GM12878 (cell line): ENCODE measurements around the gene IGIP. TPM values are rescaled to one million over a fixed set of nuclear protein-coding genes. Genes with fewer than 3 reads are reported as not detected.

Experiments
- ATAC-seq: fragments of 200-7000 bp; cut with Tn5 transposase; 3 replicates; pipeline ENCODE4 v1.9.1; 2020; ENCODE audit warnings: mild to moderate bottlenecking, moderate library complexity
- BruUV-seq: library from RNA; stranded (reverse); fragments of 400-500 nt; replicated peaks from 2 replicates; lab custom pipeline; 2021; lab: Mats Ljungman, UMichigan
- CTCF ChIA-PET: fragments of 300-600 bp; sonication (Branson Sonifier 250); formaldehyde crosslinking; extraction: SDS; loops from one replicate; lab custom pipeline; 2021; ENCODE audit warnings: inconsistent platforms; lab: Yijun Ruan, JAX
- POLR2A ChIA-PET: fragments of 350-600 bp; formaldehyde crosslinking; extraction: SDS; loops from one replicate; lab custom pipeline; 2021; ENCODE audit warnings: inconsistent platforms; lab: Charles Lee
- RAD21 ChIA-PET: fragments of 300-600 bp; sonication (Branson Sonifier 250); formaldehyde crosslinking; loops from one replicate; lab custom pipeline; 2023; ENCODE audit warnings: antibody characterized with exemption; ENCODE audit not compliant: unreplicated experiment; lab: Charles Lee
- SMC1A ChIA-PET: fragments of 300-600 bp; sonication (Branson Sonifier 250); formaldehyde crosslinking; loops from one replicate; lab custom pipeline; 2023; ENCODE audit not compliant: unreplicated experiment, uncharacterized antibody; lab: Charles Lee
- DNase-seq: peaks from one replicate; pipeline ENCODE4 v3.0.0-alpha.2; 2011; ENCODE audit warnings: low read depth, low spot score
- FAIRE-seq: peaks from 3 replicates; lab custom pipeline; 2011; peaks lifted over from hg19 to GRCh38; lab: Jason Lieb, UNC
- H2AFZ ChIP-seq: 2 replicates; pipeline ENCODE4 v1.6.0; 2011; ENCODE audit warnings: low read depth, low read length, control low read depth; ENCODE audit not compliant: control insufficient read depth
- H3K27ac ChIP-seq: 2 replicates; pipeline ENCODE4 v1.5.1; 2011; ENCODE audit warnings: control low read depth; ENCODE audit not compliant: control insufficient read depth, insufficient read depth
- H3K27me3 ChIP-seq, 2 experiments: replicated peaks in 1 of 2; 2 replicates each; pipeline versions ENCODE4 v1.6.0 to v1.6.1; 2011; ENCODE audit warnings: low read length in 1 of 2; ENCODE audit not compliant: control insufficient read depth in 2 of 2, insufficient read depth in 2 of 2
- H3K36me3 ChIP-seq, 2 experiments: 2 replicates each; pipeline ENCODE4 v1.5.1; 2011; ENCODE audit warnings: low read length in 1 of 2; ENCODE audit not compliant: control insufficient read depth in 2 of 2, insufficient read depth in 2 of 2
- H3K4me1 ChIP-seq: 2 replicates; pipeline ENCODE4 v1.6.1; 2011; ENCODE audit warnings: mild to moderate bottlenecking, low read length, moderate library complexity, mixed read lengths; ENCODE audit not compliant: control insufficient read depth, insufficient read depth
- H3K4me2 ChIP-seq: 2 replicates; pipeline ENCODE4 v1.6.0; 2011; ENCODE audit warnings: control low read depth; ENCODE audit not compliant: control insufficient read depth, insufficient read depth
- H3K4me3 ChIP-seq: fragments of 200-600 bp; sonication (generic); 2 replicates; pipeline ENCODE4 v1.5.1; 2016
- H3K79me2 ChIP-seq: 2 replicates; pipeline ENCODE4 v1.6.0; 2011; ENCODE audit warnings: low read length; ENCODE audit not compliant: control insufficient read depth, insufficient read depth
- H3K9ac ChIP-seq: 2 replicates; pipeline ENCODE4 v1.8.0; 2011; ENCODE audit warnings: low read length, control low read depth, mixed read lengths; ENCODE audit not compliant: control insufficient read depth, insufficient read depth
- H3K9me3 ChIP-seq: replicated peaks from 3 replicates; pipeline ENCODE4 v1.5.1; 2011; ENCODE audit warnings: mild to moderate bottlenecking, low read length; ENCODE audit not compliant: control insufficient read depth, insufficient read depth
- H4K20me1 ChIP-seq: 2 replicates; pipeline ENCODE4 v1.6.0; 2011; ENCODE audit not compliant: control insufficient read depth, insufficient read depth
- BHLHE40 ChIP-seq, 2 experiments: fragments of 450-650 bp in 1 of 2; IDR thresholded peaks; 2 replicates each; pipeline ENCODE4 v1.6.1; 2011 to 2017; ENCODE audit warnings: low read depth in 2 of 2, borderline replicate concordance in 1 of 2, improper control_type of control experiment in 1 of 2, low read length in 1 of 2, mild to moderate bottlenecking in 1 of 2
- CHD2 ChIP-seq: IDR thresholded peaks from 2 replicates; pipeline ENCODE4 v1.6.1; 2011; ENCODE audit warnings: low read depth, low read length, improper control_type of control experiment, borderline replicate concordance
- E2F4 ChIP-seq: IDR thresholded peaks from 2 replicates; pipeline ENCODE4 v1.6.1; 2012; ENCODE audit warnings: low read depth, low read length, improper control_type of control experiment
- EP300 ChIP-seq, 2 experiments: fragments of 150-350 bp in 1 of 2; IDR thresholded peaks; 2 replicates each; pipeline ENCODE4 v1.6.1; 2011 to 2012; ENCODE audit warnings: low read depth in 2 of 2, low read length in 2 of 2, borderline replicate concordance in 1 of 2, improper control_type of control experiment in 1 of 2, inconsistent platforms in 1 of 2; ENCODE audit not compliant: control insufficient read depth in 1 of 2
- GATAD2B ChIP-seq: fragments of 450-650 bp; conservative IDR thresholded peaks from 2 replicates; pipeline ENCODE4 v1.6.1; 2017; ENCODE audit warnings: low read depth, mild to moderate bottlenecking, moderate library complexity
- PAX5 ChIP-seq: IDR thresholded peaks from 2 replicates; pipeline ENCODE4 v1.6.1; 2011; ENCODE audit warnings: low read depth, low read length, borderline replicate concordance
- POLR2AphosphoS2 ChIP-seq: IDR thresholded peaks from 2 replicates; pipeline ENCODE4 v1.6.1; 2011; ENCODE audit warnings: low read depth, mild to moderate bottlenecking, low read length, improper control_type of control experiment, moderate library complexity
- SMARCA5 ChIP-seq: fragments of 450-650 bp; IDR thresholded peaks from 2 replicates; pipeline ENCODE4 v1.6.1; 2017; ENCODE audit warnings: mild to moderate bottlenecking
- SP1 ChIP-seq: IDR thresholded peaks from one replicate; pipeline ENCODE4 v1.6.1; 2011; ENCODE audit warnings: low read depth, low read length
- SREBF1 ChIP-seq: IDR thresholded peaks from 2 replicates; pipeline ENCODE4 v1.6.1; 2012; ENCODE audit warnings: mild to moderate bottlenecking, low read length
- STAT1 ChIP-seq: fragments of 450-650 bp; conservative IDR thresholded peaks from 2 replicates; pipeline ENCODE4 v1.6.1; 2014; ENCODE audit warnings: antibody characterized with exemption, mild to moderate bottlenecking
- SUPT20H ChIP-seq: IDR thresholded peaks from 2 replicates; pipeline ENCODE4 v1.6.1; 2011; ENCODE audit warnings: low read depth, mild to moderate bottlenecking, low read length, moderate library complexity, borderline replicate concordance; ENCODE audit not compliant: control insufficient read depth
- TBL1XR1 ChIP-seq: IDR thresholded peaks from 2 replicates; pipeline ENCODE4 v1.6.1; 2012; ENCODE audit warnings: low read depth, low read length, improper control_type of control experiment
- YBX1 ChIP-seq: fragments of 450-650 bp; IDR thresholded peaks from 2 replicates; pipeline ENCODE4 v1.6.1; 2016; ENCODE audit warnings: antibody characterized with exemption
- ZBED1 ChIP-seq: IDR thresholded peaks from 2 replicates; pipeline ENCODE4 v1.6.1; 2016; ENCODE audit warnings: borderline replicate concordance
- WGBS: methylation state at CpG from one replicate; pipeline ENCODE4 v1.1.6; 2016; ENCODE audit warnings: low lambda C conversion rate; ENCODE audit not compliant: insufficient replicate concordance, insufficient coverage; ENCODE audit errors: missing lambda C conversion rate; 5-methylcytosine and 5-hydroxymethylcytosine counted together
- in situ Hi-C: fragments of 300-500 bp; cut with MboI; formaldehyde crosslinking; loops from 9 replicates; pipeline ENCODE4 v1.14.3; 2018; ENCODE audit warnings: mixed read lengths
- intact Hi-C: fragments of 100-400 bp; cut with micrococcal nuclease; formaldehyde crosslinking; loops from one replicate; pipeline ENCODE4 v1.14.2; 2022; ENCODE audit not compliant: unreplicated experiment
- polyA plus RNA-seq, 11 experiments: library from polyadenylated mRNA; depleted of rRNA in 4 of 11; unstranded in 6 of 11; stranded (reverse) in 5 of 11; fragments of >200 nt; fragmentation: Nextera tagmentation in 4 of 11; fragmentation: Illumina TruSeq in 1 of 11; extraction: Ambion mirVana in 4 of 11; extraction: Trizol in 1 of 11; gene quantifications; 1 replicate in 1 of 11; 2 replicates in 10 of 11; pipeline versions ENCODE4 v1.2.1 to v1.2.3, GENCODE V29; 2011 to 2016; ENCODE audit warnings: inconsistent platforms in 2 of 11, missing spikeins in 2 of 11, low read depth in 1 of 11
- total RNA-seq, 4 experiments: library from RNA; depleted of rRNA in 3 of 4; stranded (reverse); fragments of >200 nt in 3 of 4; fragmentation: Illumina TruSeq in 1 of 4; extraction: Trizol in 1 of 4; gene quantifications; 2 replicates each; pipeline versions ENCODE4 v1.2.1 to v1.2.3, GENCODE V29; 2013 to 2021
- TF ChIP-seq, protein P1 (sequence below): IDR thresholded peaks from 2 replicates; pipeline ENCODE4 v1.6.1; 2012; ENCODE audit warnings: mild to moderate bottlenecking, low read depth, low read length

IGIP gene
- total and polyA plus RNA-seq, 10 of the 15 experiments (the other 5 are each of a cell fraction or from before 2014, with no cell fraction given), result 0.58 to 3.3 (median 1.9) TPM

DNA sequence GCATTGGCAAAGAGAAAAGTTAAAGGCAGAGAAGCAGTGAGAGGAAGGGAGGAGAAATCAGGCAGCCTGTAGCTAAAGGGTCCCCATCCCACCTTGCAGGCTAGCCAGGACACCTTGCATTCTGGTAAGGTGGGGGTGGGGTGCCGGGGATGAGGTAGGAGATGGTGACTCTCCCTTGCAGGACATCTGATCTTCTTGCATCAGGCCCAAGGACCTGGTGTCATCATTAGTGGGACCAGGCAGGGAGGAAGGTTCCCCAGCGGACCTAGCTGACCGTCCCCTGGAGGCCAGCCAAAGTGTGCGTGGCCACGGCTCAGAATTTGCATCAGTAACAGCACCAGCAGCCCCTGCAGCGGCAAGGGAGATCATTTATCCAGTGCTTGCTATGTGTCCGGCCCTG is 27.5 kb downstream of the IGIP start (continued):
- TF ChIP-seq, protein P1, sequence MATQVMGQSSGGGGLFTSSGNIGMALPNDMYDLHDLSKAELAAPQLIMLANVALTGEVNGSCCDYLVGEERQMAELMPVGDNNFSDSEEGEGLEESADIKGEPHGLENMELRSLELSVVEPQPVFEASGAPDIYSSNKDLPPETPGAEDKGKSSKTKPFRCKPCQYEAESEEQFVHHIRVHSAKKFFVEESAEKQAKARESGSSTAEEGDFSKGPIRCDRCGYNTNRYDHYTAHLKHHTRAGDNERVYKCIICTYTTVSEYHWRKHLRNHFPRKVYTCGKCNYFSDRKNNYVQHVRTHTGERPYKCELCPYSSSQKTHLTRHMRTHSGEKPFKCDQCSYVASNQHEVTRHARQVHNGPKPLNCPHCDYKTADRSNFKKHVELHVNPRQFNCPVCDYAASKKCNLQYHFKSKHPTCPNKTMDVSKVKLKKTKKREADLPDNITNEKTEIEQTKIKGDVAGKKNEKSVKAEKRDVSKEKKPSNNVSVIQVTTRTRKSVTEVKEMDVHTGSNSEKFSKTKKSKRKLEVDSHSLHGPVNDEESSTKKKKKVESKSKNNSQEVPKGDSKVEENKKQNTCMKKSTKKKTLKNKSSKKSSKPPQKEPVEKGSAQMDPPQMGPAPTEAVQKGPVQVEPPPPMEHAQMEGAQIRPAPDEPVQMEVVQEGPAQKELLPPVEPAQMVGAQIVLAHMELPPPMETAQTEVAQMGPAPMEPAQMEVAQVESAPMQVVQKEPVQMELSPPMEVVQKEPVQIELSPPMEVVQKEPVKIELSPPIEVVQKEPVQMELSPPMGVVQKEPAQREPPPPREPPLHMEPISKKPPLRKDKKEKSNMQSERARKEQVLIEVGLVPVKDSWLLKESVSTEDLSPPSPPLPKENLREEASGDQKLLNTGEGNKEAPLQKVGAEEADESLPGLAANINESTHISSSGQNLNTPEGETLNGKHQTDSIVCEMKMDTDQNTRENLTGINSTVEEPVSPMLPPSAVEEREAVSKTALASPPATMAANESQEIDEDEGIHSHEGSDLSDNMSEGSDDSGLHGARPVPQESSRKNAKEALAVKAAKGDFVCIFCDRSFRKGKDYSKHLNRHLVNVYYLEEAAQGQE, result no peak
- no peak for TF ChIP-seq SP1

DNA sequence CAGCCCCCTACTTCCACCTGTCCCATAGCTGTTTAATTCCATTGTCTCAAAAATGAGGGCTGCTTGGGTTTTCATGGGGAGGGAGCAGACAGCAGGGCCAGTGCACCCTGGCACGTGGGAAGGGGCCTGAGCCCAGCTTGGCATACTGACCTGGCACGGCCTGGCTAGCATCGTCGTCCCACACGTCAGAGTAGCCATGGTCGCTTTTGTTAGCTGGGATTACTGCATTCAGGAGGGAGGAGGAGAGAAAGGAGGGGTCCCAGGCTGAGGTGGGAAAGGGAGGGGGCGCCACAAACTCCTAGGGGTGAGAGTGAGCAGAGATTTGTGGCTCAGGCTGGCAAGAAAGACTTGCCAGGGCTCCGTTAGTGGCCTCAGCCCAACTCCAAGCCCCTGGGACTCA is 28.2 kb downstream of the IGIP start:
- Histone ChIP-seq H3K27me3 (no peaks in the 10 kb centered on the region), H4K20me1 (no peaks in the 10 kb centered on the region), H3K9ac (no peak overlapping the region), H2AFZ (no peak overlapping the region), H3K27ac (no peak overlapping the region), H3K79me2 (no peaks in the 10 kb centered on the region), H3K4me3 (no peak overlapping the region), H3K4me2 (no peak overlapping the region), H3K9me3 (no peaks in the 10 kb centered on the region), H3K36me3 (no peaks in the 10 kb centered on the region), H3K4me1 (peaks cover 4% of the 10 kb centered on the region)
- ATAC-seq (no peak), FAIRE-seq (no peak), DNase-seq (no peak)
- POLR2A ChIA-PET, result no interaction called here
- CTCF ChIA-PET, result interaction anchor here (1.0 to 19.8 kb wide), 8 partner anchors 9 to 366 kb away, joined by 3 to 353 read pairs (median 8); no protein-coding TSS in a partner anchor
- BruUV-seq, result no TSS peak
- SMC1A ChIA-PET, result interaction anchor here (0.9 to 5.8 kb wide), 5 partner anchors 9 to 184 kb away, joined by 3 to 58 read pairs (median 5); no protein-coding TSS in a partner anchor
- intact Hi-C loops (no loop called here), in situ Hi-C loops (loop anchor here (5.0 kb wide), 1 partner anchor 72 kb away; no protein-coding TSS in a partner anchor)
- TF ChIP-seq POLR2AphosphoS2 (no peak), BHLHE40 (IDR thresholded peaks at IDR 0.05; ENCODE audit: borderline replicate concordance in 1 of 2, low read depth in 2 of 2, low read length in 1 of 2) (no peak), TBL1XR1 (no peak), EP300 (IDR thresholded peaks at IDR 0.05; ENCODE audit: borderline replicate concordance in 1 of 2, control insufficient read depth in 1 of 2, low read depth in 2 of 2, low read length in 2 of 2) (no peak), E2F4 (no peak), SMARCA5 (no peak), STAT1 (no peak), SREBF1 (no peak), SUPT20H (no peak), GATAD2B (no peak), YBX1 (no peak), PAX5 (no peak), ZBED1 (no peak), CHD2 (no peak)
- WGBS, result 44% methylated on average over 8 of the region's 8 CpGs
- RAD21 ChIA-PET, result interaction anchor here (0.8 to 8.0 kb wide), 2 partner anchors 14 to 81 kb away, joined by 3 to 60 read pairs; no protein-coding TSS in a partner anchor
